Progenitor cell of endocrine pancreas (in vitro differentiated cells): ENCODE data around the gene PPP1R1C. TPM values are rescaled to one million over a fixed set of nuclear protein-coding genes. Genes with fewer than 3 reads are reported as not detected.

Experiments
- DNase-seq: peaks from one replicate; pipeline ENCODE4 v3.0.0; 2021; ENCODE audit warnings: low spot score; ENCODE audit not compliant: unreplicated experiment
- H3K27ac Mint-ChIP-seq: 2 replicates; pipeline ENCODE4 v1.8.0; 2021; ENCODE audit warnings: mild to moderate bottlenecking, moderate library complexity, mixed read lengths
- H3K27me3 Mint-ChIP-seq: 2 replicates; pipeline ENCODE4 v1.8.0; 2021; ENCODE audit warnings: mixed read lengths
- H3K36me3 Mint-ChIP-seq: 2 replicates; pipeline ENCODE4 v1.8.0; 2022; ENCODE audit warnings: mixed read lengths; ENCODE audit not compliant: insufficient read depth
- H3K4me1 Mint-ChIP-seq: 2 replicates; pipeline ENCODE4 v1.8.0; 2021; ENCODE audit warnings: low read depth, mixed read lengths
- H3K4me3 Mint-ChIP-seq: 2 replicates; pipeline ENCODE4 v1.8.0; 2021; ENCODE audit warnings: low read depth, mild to moderate bottlenecking, moderate library complexity, mixed read lengths
- H3K9me3 Mint-ChIP-seq: 2 replicates; pipeline ENCODE4 v1.8.0; 2021; ENCODE audit warnings: low read depth, mixed read lengths
- CTCF ChIP-seq: fragments of 200-600 bp; sonication (generic); IDR thresholded peaks from one replicate; pipeline ENCODE4 v1.5.0; 2021; ENCODE audit warnings: antibody characterized with exemption, mild to moderate bottlenecking; ENCODE audit not compliant: unreplicated experiment
- total RNA-seq: library from RNA; stranded (reverse); gene quantifications from 2 replicates; pipeline ENCODE4 v1.2.1, GENCODE V29; 2021

The PPP1R1C gene
- total RNA-seq, 1 donor from 2014 or later = 5.6 TPM

DNA sequence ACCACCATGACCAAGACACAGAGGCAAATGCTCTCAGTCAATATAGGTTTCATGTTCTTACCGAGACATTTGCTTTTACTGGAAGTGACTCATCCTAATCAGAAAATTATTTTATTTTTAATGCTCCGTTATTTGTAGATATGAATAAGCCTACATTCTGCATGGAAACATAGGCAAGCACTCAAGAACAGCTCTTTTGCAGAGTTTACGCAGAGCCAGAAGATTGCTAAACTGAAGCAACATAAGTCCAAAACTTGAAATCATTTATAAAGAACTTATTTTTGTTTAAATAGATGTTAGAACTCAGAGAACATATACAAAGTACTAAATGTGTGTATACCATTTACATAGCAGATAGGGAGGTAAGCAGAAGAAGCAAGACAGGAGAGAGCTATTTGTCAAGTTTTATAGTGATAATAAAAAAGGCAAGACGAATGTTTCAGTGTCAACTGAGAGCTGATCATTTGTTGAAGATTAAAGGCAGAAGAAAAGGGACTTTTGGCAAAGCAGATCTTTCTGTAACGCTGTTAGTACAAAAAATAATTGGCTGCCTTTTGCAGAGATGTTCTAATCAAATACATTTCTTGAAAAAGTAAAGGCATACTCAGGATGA is 12.4 kb upstream of the PPP1R1C start:
- Mint-ChIP-seq H3K27me3 (no peaks in the 10 kb centered on the region), H3K4me1 (no peaks in the 10 kb centered on the region), H3K4me3 (no peak overlapping the region), H3K36me3 (no peaks in the 10 kb centered on the region), H3K27ac (no peak overlapping the region), H3K9me3 (peaks cover 4% of the 10 kb centered on the region)
- DNase-seq = no peak
- no peak for TF ChIP-seq CTCF

GRCh38 chr2:181977661-181978350 is 7.8 kb upstream of the PPP1R1C start:
- DNase-seq = no peak
- TF ChIP-seq CTCF = no peak
- Mint-ChIP-seq H3K27ac (no peak overlapping the region), H3K9me3 (no peaks in the 10 kb centered on the region), H3K36me3 (no peaks in the 10 kb centered on the region), H3K27me3 (no peaks in the 10 kb centered on the region), H3K4me1 (no peaks in the 10 kb centered on the region), H3K4me3 (no peak overlapping the region)

DNA sequence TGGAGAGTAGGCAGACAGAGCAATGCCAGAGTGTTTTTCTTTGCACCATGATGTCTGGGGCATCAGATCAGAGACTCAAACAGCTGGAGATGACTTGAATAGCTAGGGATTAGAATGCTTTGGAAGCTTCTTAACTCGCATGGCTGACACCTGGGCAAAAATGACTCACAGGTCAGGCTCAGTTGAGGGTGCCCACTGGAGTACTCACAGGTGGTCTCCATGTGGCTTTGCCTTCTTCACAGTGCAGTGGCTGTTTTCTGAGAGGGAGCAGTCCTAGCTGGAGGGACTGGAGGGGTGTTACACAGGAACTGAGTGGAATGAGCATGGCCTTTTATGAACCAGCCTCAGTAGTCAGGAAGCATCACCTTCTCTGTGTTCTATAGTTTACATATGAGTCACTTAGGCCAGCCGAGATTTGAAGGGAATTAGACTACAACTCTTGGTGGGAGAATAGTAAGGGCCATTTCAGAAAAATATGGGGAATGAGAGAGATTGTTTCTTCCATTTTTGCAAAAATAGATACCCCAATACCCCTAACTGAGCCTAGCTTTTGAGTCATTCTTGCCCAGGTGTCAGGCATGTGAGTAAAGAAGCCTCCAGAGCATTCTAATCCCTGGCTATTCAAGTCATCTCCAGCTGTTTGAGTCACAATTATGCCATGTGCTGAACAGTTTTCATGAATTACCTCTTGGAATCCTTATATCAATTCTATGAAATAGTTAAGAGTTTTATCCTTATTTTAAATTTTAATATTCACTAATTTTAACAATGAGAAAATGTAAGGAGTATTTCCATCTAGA is 7.1 kb upstream of the PPP1R1C start:
- Mint-ChIP-seq H3K27me3 (no peaks in the 10 kb centered on the region), H3K4me1 (no peaks in the 10 kb centered on the region), H3K4me3 (no peak overlapping the region), H3K9me3 (no peaks in the 10 kb centered on the region), H3K27ac (no peak overlapping the region), H3K36me3 (no peaks in the 10 kb centered on the region)
- no peak for DNase-seq
- TF ChIP-seq CTCF = no peak

DNA sequence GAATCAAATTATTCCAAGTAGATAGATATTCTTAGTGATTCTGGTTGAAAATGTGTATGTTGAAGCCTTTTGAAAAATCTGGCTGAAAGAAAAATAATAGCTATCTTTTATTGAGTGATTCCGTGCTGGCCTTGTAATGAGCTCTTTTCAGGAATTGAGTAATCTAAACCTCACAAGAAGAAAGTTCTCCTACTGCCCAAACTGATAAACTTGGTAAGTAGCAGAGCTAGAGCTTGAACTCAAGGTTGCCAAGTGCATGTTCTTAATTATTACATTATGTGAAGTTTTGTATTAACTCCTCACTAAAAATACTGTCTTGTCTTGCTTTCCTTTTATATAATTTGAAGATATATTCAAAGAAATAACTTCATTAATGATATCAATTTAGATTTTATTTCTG is 1.6 kb upstream of the PPP1R1C start:
- DNase-seq = no peak
- H3K27ac Mint-ChIP-seq = no peak overlapping the region
- no peak for TF ChIP-seq CTCF
- H3K4me1 Mint-ChIP-seq = peaks cover 3% of the 10 kb centered on the region
- no peaks in the 10 kb centered on the region for H3K9me3 Mint-ChIP-seq
- no peaks in the 10 kb centered on the region for H3K36me3 Mint-ChIP-seq
- H3K27me3 Mint-ChIP-seq = no peaks in the 10 kb centered on the region
- no peak overlapping the region for H3K4me3 Mint-ChIP-seq

GRCh38 chr2:181984814-181985631 is 630 bp upstream of the PPP1R1C start:
- DNase-seq = no peak
- Mint-ChIP-seq H3K4me3 (no peak overlapping the region), H3K9me3 (no peaks in the 10 kb centered on the region), H3K27ac (no peak overlapping the region), H3K27me3 (no peaks in the 10 kb centered on the region), H3K36me3 (no peaks in the 10 kb centered on the region), H3K4me1 (peaks cover 3% of the 10 kb centered on the region)
- no peak for TF ChIP-seq CTCF
